Stimulated activated CD8-positive, alpha-beta memory T cell treated with anti-CD3 and anti-CD28 coated beads, Interleukin-2, amount 100 ng/mL, for 1 hour (primary cell): Measurements from ENCODE around the gene QPCTL.

Experiments
- DNase-seq, 2 donors: peaks; one replicate each; pipeline ENCODE4 v3.0.0-alpha.2; 2020; ENCODE audit warnings: low read depth in 2 of 2

The QPCTL gene

GRCh38 chr19:45692187-45693105, at the start of gene QPCTL:
Gene QPCTL, plus strand, starts transcription at chr19:45692666. Its CDS starts 38 bp downstream, at chr19:45692704.
- DNase-seq = peak; percentile 88 to 95

- peak; percentile 77 to 79 for DNase-seq
Observed at GRCh38 chr19:45643024-45643926, 49.2 kb upstream of the QPCTL start.

GRCh38 chr19:45643927-45644771, 48.3 kb upstream of the QPCTL start:
- DNase-seq = no peak

GRCh38 chr19:45645068-45645630, 47.3 kb upstream of the QPCTL start:
- no peak for DNase-seq

- DNase-seq = peak in 1 of 2 donors; percentile 21
Observed at GRCh38 chr19:45645631-45646344, 46.7 kb upstream of the QPCTL start.

- no peak for DNase-seq
Observed at GRCh38 chr19:45646345-45646698, 46.1 kb upstream of the QPCTL start.

GRCh38 chr19:45650722-45651121, 41.7 kb upstream of the QPCTL start:
- DNase-seq = no peak

- DNase-seq = no peak
Observed at GRCh38 chr19:45653634-45654033, 38.8 kb upstream of the QPCTL start.

- DNase-seq = no peak
Observed at GRCh38 chr19:45655073-45655472, 37.4 kb upstream of the QPCTL start.

- no peak for DNase-seq
Observed at GRCh38 chr19:45657520-45658167, 34.8 kb upstream of the QPCTL start.

- no peak for DNase-seq
Observed at GRCh38 chr19:45659096-45659729, 33.3 kb upstream of the QPCTL start.

GRCh38 chr19:45660636-45661035, 31.8 kb upstream of the QPCTL start:
- DNase-seq = no peak

GRCh38 chr19:45663800-45664199, 28.7 kb upstream of the QPCTL start:
- DNase-seq = no peak

GRCh38 chr19:45664575-45664974, 27.9 kb upstream of the QPCTL start:
- no peak for DNase-seq

GRCh38 chr19:45667620-45668341, 24.7 kb upstream of the QPCTL start, which contains the start of gene GIPR:
Gene GIPR, plus strand, starts transcription at chr19:45668221. Its CDS starts 1,300 bp downstream, at chr19:45669521.
- DNase-seq = no peak

- no peak for DNase-seq
Observed at GRCh38 chr19:45668342-45668871, 24.1 kb upstream of the QPCTL start.

- no peak for DNase-seq
Observed at GRCh38 chr19:45670670-45671453, 21.6 kb upstream of the QPCTL start.

GRCh38 chr19:45674946-45675345, 17.5 kb upstream of the QPCTL start:
- no peak for DNase-seq
